GM18873 (cell line): ENCODE measurements around the gene RARS2.
"Not testable (repeated sequence)": the region's sequence is repeated elsewhere in the genome, so short reads cannot be mapped to it uniquely, and the experiment has no call there.

ENCODE experiments used
- ATAC-seq: cut with Tn5 transposase; IDR thresholded peaks from one replicate; pipeline ENCODE4 v1.9.1; 2021; ENCODE audit warnings: mild to moderate bottlenecking, moderate library complexity, moderate number of reproducible peaks; ENCODE audit not compliant: unreplicated experiment, low FRiP score

The RARS2 gene

DNA sequence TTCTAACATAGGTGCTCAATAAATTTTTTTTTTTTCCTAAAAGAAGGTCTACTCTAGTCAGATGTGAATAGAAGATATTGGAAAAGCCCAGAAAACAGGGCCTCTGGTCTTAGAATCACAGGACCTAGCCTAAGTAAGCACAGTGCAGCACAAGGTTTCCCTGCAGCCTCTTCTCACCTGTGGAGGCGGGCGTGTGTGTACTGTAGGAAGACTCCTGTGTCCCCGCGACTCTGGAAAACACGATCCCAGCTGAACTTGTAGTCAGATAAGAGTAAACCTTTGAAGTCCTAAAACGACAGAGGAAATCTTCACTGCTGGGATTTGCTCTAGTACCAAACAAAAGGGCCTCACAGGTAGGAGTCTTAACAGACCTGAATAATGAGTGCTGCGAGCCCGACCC, 71.3 kb downstream of the RARS2 start:
- no peak for ATAC-seq

DNA sequence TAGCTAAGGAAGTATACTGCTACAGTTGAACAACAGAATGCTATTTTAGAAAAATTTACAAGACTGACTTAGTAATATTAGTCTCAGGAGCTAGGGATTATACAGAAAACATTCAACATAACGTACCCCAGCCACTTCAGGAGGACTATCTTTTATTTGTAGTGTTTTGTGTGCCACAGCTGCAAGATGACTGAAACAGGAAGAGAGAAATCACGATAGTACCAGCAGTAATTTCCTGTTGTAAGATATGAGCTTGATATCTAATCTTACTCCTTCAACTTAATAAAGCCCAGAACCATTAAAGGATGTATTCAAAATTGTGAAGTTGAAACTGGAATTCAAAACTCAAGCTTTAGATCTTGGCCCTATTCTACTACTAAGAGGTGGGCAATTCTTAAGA, 75.0 kb downstream of the RARS2 start:
- no peak for ATAC-seq

GRCh38 chr6:87504441-87504840, 85.3 kb downstream of the RARS2 start:
- ATAC-seq, result no peak

DNA sequence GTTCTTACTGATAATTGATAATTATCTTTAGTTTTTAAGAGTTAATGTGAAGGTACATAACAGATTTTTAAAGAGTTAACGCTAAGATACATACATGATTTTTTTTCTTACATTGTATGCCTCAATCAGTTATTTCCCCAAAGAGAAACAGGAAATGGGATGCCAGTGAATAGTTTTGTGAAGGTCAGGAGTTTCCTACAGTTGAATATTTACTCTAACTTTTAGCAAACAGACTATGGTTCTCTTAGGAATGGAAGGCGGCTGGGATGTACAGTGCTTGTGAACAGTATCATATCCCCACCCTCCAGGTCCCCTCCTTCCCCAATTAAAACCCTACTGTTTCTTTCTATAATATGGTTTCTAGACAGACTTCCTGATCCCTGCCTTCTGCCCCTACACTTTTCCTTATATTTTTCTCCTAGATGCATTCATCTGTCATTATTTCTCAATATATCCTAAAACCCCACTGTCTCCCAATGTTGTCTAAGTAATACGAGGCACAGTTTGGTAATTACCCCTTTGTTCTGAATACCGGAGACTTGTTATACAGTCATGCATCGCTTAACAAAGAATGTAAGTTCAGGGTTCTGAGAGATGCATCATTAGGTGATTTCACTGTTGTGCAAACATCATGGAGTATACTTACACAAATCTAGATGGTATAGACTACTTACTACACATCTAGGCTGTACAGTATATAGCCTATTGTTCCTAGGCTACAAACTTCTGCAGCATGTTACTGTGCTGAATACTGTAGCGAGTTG, 87.8 kb downstream of the RARS2 start:
- no peak for ATAC-seq

DNA sequence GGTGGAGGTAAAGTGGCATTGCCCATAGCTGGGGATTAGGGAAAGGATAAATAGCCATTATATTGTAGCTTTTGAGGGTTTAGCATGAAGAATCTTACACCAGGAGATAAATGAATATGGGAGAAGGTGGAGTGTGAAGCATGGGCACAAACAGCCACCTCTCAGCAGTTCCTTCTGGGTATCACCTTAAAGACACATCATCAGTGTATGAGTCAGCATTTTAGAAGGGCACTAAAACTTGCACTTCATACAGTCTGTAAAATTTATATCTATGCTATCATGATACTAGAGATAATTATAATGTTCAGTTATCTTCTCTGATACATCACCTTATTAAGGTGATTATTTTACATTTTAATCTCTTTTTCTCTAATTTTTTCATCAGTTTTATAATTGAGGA, 91.7 kb downstream of the RARS2 start:
- no peak for ATAC-seq

DNA sequence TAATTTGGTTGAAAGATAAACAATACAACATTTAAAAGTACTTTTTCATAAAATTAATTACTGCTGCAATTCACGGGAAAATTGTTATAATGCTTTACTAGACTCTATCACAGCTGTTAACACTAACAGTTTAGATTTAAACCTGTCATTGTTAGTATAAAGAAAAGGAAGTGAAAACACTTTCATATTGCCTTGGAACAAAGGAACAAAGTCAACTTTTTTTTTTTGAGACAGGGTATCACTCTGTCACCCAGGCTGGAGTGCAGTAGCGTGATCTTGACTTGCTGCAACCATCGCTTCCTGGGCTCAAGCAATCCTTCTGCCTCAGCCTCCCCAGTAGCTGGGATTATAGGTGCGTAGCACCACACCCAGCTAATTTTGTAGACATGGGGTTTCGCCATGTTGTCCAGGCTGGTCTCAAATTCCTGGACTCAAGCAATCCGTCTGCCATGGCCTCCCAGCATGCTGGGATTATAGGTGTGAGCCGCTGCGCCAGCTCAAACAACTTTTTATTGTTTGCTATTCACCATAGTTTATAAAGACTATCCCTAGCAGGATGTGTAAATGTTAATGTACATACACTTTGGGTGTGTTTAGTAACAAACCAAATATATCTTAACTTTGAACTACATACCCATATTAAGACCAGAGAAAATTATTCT, 94.9 kb downstream of the RARS2 start:
- ATAC-seq, result no peak

- ATAC-seq, result not testable (repeated sequence)
These were observed 100.5 kb downstream of the RARS2 start for GRCh38 chr6:87489326-87489725.

DNA sequence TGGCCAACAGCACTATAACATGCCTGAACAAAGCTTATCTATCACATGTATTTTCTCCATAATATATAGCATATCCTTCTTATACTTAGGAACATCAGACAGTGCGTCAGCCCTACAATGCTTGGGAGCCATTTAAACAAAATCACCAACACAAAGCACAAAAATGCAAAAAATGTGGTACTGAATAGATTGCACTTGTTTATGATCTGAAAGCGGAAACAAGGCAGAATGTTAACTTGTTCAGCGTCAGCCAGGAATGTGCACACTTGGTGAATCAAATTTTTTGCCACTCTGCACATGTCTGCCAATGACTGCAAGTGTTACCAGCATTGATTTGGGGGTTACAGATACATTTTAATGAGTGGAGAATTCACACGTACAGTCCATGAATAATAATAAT, 102.2 kb downstream of the RARS2 start:
- ATAC-seq, result no peak

DNA sequence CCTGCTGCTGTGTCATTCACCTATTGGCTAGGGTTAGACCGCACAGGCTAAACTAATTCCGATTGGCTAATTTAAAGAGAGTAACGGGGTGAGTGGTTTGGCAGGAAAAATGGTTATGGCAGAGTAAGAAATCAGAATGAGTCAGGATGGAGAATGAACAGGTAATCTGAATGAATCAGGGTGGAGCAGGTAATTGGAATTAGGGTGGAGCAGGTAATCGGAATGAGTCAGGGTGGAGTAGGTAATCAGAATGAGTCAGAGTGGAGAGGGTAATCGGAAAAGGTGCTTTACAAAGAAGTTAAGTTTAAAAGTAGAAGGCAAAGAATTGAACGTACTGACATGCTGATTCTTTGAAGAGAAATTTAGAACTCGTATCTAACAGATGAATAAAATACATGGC, 105.3 kb downstream of the RARS2 start:
- no peak for ATAC-seq

DNA sequence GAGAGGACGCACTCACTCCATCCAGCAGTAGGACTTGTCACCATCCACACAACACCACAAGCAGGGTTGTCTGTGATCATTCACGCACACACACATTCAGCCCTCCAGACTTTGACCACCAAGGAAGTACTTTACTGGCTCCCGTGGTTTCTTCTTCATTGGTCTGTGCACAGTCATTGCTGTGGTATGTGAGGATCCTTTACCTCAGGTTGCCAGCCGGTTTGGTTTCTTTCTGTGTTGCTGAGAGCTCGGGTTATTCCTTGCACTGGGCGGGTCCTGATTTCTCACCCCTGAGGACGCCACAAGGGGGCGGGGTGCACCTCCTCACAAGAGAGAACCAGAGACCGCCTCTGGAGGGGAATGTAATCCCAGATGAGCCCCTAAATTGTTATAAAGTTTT, 105.9 kb downstream of the RARS2 start:
- no peak for ATAC-seq

- ATAC-seq, result no peak
These were observed 107.4 kb downstream of the RARS2 start for GRCh38 chr6:87482366-87482765.

- no peak for ATAC-seq
These were observed 107.9 kb downstream of the RARS2 start for GRCh38 chr6:87481931-87482330.

GRCh38 chr6:87473419-87473903, 116.3 kb downstream of the RARS2 start:
- peak; percentile 67 for ATAC-seq

- ATAC-seq, result peak; percentile 77
These were observed 117.0 kb downstream of the RARS2 start, which contains the start of gene SLC35A1 for GRCh38 chr6:87472525-87473418. SLC35A1 (plus strand) TSS chr6:87472974; CDS start chr6:87473004, 30 bp downstream.

GRCh38 chr6:87465051-87465450, 124.7 kb downstream of the RARS2 start:
- ATAC-seq, result no peak
